ENCODE measurements around the gene PAN3.
"Not testable (repeated sequence)": the region's sequence is repeated elsewhere in the genome, so short reads cannot be mapped to it uniquely, and the experiment has no call there.

PAN3 gene

GRCh38 chr13:28137596-28137995, 749 bp upstream of the PAN3 start:
- DNase-seq = no peak

GRCh38 chr13:28138756-28139470, 568 bp downstream of the PAN3 start:
- DNase-seq = peak; percentile 78

- DNase-seq = no peak
Measured at GRCh38 chr13:28140433-28141125, 2.2 kb downstream of the PAN3 start.

- DNase-seq = not testable (repeated sequence)
Measured at GRCh38 chr13:28141542-28141941, 3.2 kb downstream of the PAN3 start.

- DNase-seq = no peak
Measured at GRCh38 chr13:28145049-28145448, 6.7 kb downstream of the PAN3 start.

- no peak for DNase-seq
Measured at GRCh38 chr13:28147495-28147894, 9.2 kb downstream of the PAN3 start.

- DNase-seq = no peak
Measured at GRCh38 chr13:28159057-28159456, 20.7 kb downstream of the PAN3 start.

- DNase-seq = no peak
Measured at GRCh38 chr13:28161370-28161769, 23.0 kb downstream of the PAN3 start.

GRCh38 chr13:28163587-28163986, 25.2 kb downstream of the PAN3 start:
- no peak for DNase-seq

GRCh38 chr13:28166257-28166656, 27.9 kb downstream of the PAN3 start:
- no peak for DNase-seq

- no peak for DNase-seq
Measured at GRCh38 chr13:28171266-28171665, 32.9 kb downstream of the PAN3 start.

GRCh38 chr13:28172947-28173346, 34.6 kb downstream of the PAN3 start:
- DNase-seq = no peak

- no peak for DNase-seq
Measured at GRCh38 chr13:28173793-28174192, 35.4 kb downstream of the PAN3 start.

GRCh38 chr13:28177327-28177726, 39.0 kb downstream of the PAN3 start:
- no peak for DNase-seq

GRCh38 chr13:28177877-28178276, 39.5 kb downstream of the PAN3 start:
- DNase-seq = no peak

GRCh38 chr13:28179974-28180373, 41.6 kb downstream of the PAN3 start:
- no peak for DNase-seq

GRCh38 chr13:28181413-28181812, 43.1 kb downstream of the PAN3 start:
- DNase-seq = no peak

GRCh38 chr13:28185256-28185655, 46.9 kb downstream of the PAN3 start:
- DNase-seq = no peak

GRCh38 chr13:28199089-28199488, 60.7 kb downstream of the PAN3 start:
- no peak for DNase-seq

- no peak for DNase-seq
Measured at GRCh38 chr13:28204043-28204442, 65.7 kb downstream of the PAN3 start.

GRCh38 chr13:28204690-28205443, 66.5 kb downstream of the PAN3 start:
- DNase-seq = no peak

GRCh38 chr13:28218679-28219078, 80.3 kb downstream of the PAN3 start:
- DNase-seq = no peak

GRCh38 chr13:28219408-28220099, 81.2 kb downstream of the PAN3 start:
- DNase-seq = no peak

All from activated CD4-positive, CD25-positive, alpha-beta regulatory T cell treated with anti-CD3 and anti-CD28 coated beads, Interleukin-2, amount 50 U/mL, for 72 hours (primary cell).